ENCODE data around the gene SHMT1. TPM values are rescaled to one million over a fixed set of nuclear protein-coding genes. Genes with fewer than 3 reads are reported as not detected.

SHMT1 gene
- total and polyA plus RNA-seq, 7 donors, result 8.3 to 20.8 (median 14.2) TPM

- WGBS, 3 donors, result 80 to 89% (median 86%) methylated on average over 7 of the region's 7 CpGs
- Histone ChIP-seq H3K9me3 (no peaks in the 10 kb centered on the region), H3K36me3 (ENCODE audit: insufficient read depth in 1 of 2, low read depth in 1 of 2) (peaks cover 0 to 60% of the 10 kb centered on the region in 2 donors), H3K27me3 (ENCODE audit: insufficient read depth in 3 of 3, low read length in 2 of 3) (no peaks in the 10 kb centered on the region), H3K4me1 (peaks cover 56% of the 10 kb centered on the region), H3K4me3 (peak overlapping the region; percentile 18), H3K27ac (peak overlapping the region; percentile 1)
- intact Hi-C loops (cut with DNase I), result loop anchor here in 1 of 2 donors (5.0 kb wide), 1 partner anchor 61 kb away; the partner anchor contains the start of gene FLII
- TF ChIP-seq CTCF (IDR thresholded peaks at IDR 0.05), result no peak
- DNase-seq, result no peak
- ATAC-seq, result no peak
Measured at GRCh38 chr17:18318117-18318516, 45.2 kb downstream of the SHMT1 start.

- peaks cover 0 to 65% of the 10 kb centered on the region in 2 donors for H3K36me3 ChIP-seq (ENCODE audit: insufficient read depth in 1 of 2, low read depth in 1 of 2)
- no peak for TF ChIP-seq CTCF (IDR thresholded peaks at IDR 0.05)
- no peak for ATAC-seq
- H3K27me3 ChIP-seq (ENCODE audit: insufficient read depth in 3 of 3, low read length in 2 of 3), result no peaks in the 10 kb centered on the region
- H3K9me3 ChIP-seq, result no peaks in the 10 kb centered on the region
- H3K27ac ChIP-seq, result peak overlapping the region; percentile 95
- H3K4me1 ChIP-seq, result peaks cover 63% of the 10 kb centered on the region
- WGBS, 3 donors, result 64 to 68% (median 66%) methylated on average over 11 of the region's 11 CpGs
- no peak for DNase-seq
- intact Hi-C loops (cut with DNase I), result loop anchor here in 1 of 2 donors (5.0 kb wide), 1 partner anchor 59 kb away; the partner anchor contains the start of gene FLII
- peak overlapping the region; percentile 99 for H3K4me3 ChIP-seq
Measured at GRCh38 chr17:18315961-18316360, 47.4 kb downstream of the SHMT1 start.

- Histone ChIP-seq H3K4me3 (peak overlapping the region; percentile 99), H3K27ac (peak overlapping the region; percentile 95), H3K36me3 (ENCODE audit: insufficient read depth in 1 of 2, low read depth in 1 of 2) (peaks cover 0 to 66% of the 10 kb centered on the region in 2 donors), H3K4me1 (peaks cover 63% of the 10 kb centered on the region), H3K27me3 (ENCODE audit: insufficient read depth in 3 of 3, low read length in 2 of 3) (no peaks in the 10 kb centered on the region), H3K9me3 (no peaks in the 10 kb centered on the region)
- DNase-seq (no peak), ATAC-seq (peak in 1 of 4 donors; percentile 1)
- WGBS, 3 donors, result 5 to 6% (median 5%) methylated on average over 18 of the region's 18 CpGs
- intact Hi-C loops (cut with DNase I), result loop anchor here in 1 of 2 donors (5.0 kb wide), 1 partner anchor 58 kb away; the partner anchor contains the start of gene FLII
- TF ChIP-seq CTCF (IDR thresholded peaks at IDR 0.05), result no peak
Measured at GRCh38 chr17:18315562-18315922, 47.8 kb downstream of the SHMT1 start.

GRCh38 chr17:18314731-18315561 lies 48.4 kb downstream of the SHMT1 start, which contains the start of the genes SMCR8 and TOP3A:
Gene SMCR8, plus strand, starts transcription at chr17:18315293. Its CDS starts 497 bp downstream, at chr17:18315790.
Gene TOP3A, minus strand, starts transcription at chr17:18314994. Its CDS starts 216 bp downstream, at chr17:18314778.
- intact Hi-C loops (cut with DNase I), result loop anchor here in 1 of 2 donors (5.0 kb wide), 2 partner anchors 58 to 88 kb away; partner anchors contain the start of genes FLII and LLGL1

More at GRCh38 chr17:18314731-18315561, 48.4 kb downstream of the SHMT1 start, which contains the start of the genes SMCR8 and TOP3A:
- Histone ChIP-seq H3K27me3 (ENCODE audit: insufficient read depth in 3 of 3, low read length in 2 of 3) (no peaks in the 10 kb centered on the region), H3K27ac (peak within 1 kb of the TSS; percentile 95), H3K9me3 (no peaks in the 10 kb centered on the region), H3K36me3 (ENCODE audit: insufficient read depth in 1 of 2, low read depth in 1 of 2) (peaks cover 0 to 67% of the 10 kb centered on the region in 2 donors), H3K4me1 (peaks cover 58% of the 10 kb centered on the region), H3K4me3 (peak within 1 kb of the TSS; percentile 99)
- no peak for TF ChIP-seq CTCF (IDR thresholded peaks at IDR 0.05)
- WGBS, 3 donors, result 0% methylated on average over 72 to 78 of the region's 78 CpGs
- ATAC-seq, result peak; percentile 96 to 97 (median 97)
- DNase-seq, result peak; percentile 99
